KG1 (cell line): ENCODE measurements around the gene HINT2.
A peak's percentile ranks its signal among the peaks of the same experiment; 100 is the strongest.

Experiments used
- DNase-seq: peaks from one replicate; lab custom pipeline; 2025; lab: John Stamatoyannopoulos, UW

HINT2 gene

DNA sequence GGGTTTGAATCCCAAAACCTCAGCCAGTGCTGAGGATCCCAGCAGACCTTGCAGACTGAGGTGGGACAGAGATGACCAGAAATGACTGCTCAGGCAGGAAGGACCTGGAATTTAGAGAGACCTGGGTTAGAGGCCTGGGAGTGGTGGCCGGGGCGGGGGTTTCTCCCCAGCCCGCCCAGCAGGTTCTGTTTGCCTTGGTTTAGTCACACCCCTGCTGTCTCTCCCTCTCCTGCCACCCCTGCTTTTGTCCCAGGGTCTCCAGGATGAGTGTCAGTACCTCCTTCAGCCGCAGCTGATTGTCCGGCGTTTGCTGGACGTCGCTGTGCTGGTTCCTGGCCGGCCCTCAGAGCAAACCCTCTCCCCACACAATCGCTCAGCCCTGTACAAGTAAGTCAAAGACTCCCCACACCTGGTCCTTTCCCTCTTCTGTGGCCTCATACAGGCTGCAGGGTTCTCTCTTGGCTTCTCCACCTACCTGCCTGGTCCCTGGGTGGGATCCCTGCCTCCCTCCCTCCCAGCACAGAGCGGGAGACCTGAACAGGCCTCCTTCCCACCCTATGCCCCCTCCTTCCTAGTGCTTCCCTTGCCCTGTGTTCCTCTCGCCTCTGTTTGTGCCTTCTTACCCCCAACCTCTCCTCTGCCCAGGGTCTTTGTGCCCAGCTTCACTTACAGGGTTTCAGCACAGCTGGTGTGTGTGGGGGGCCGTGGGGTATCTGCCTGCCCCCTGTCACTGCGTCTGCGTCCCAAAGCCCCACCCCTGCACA lies 26.2 kb upstream of the HINT2 start:
- no peak for DNase-seq

DNA sequence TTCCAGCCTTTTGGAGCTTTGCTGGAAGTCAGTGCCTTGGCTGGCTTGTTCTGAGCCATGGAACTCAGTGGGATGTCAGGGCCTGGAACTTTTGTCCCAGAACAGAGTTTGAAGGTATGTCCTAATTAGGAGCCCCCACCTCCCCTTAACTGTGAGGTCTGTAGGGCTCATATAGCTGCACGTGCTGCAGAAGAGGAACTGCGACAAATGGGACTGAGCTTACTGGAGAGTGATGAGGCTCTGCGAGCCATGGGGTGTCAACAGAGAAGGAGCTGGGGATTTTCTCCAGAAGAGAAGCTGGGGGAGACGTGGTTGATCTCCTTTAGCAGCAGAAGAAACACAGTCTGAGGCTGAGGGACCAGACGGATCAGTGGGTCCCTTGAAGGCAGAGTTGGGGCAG lies 25.1 kb upstream of the HINT2 start:
- no peak for DNase-seq

DNA sequence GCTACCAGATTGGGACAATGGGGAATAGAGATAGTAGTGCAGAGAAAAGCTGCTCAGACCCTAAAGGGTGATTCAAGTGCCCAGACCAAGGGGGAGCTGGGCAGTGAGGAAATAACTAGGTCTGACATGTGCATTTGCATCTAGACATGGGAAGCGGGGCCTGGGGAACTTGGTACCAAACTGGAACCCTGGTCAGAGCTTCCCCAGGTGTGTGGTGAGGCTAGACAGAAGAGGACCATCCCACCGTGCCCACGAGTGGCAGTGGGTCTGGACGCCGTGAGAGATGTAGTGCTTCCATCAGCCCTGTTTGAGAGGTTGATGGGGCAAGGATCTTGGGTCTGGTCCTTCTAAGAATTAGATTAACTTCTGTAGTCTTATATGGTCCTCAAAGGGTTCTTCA lies 21.8 kb upstream of the HINT2 start:
- DNase-seq, result no peak

DNA sequence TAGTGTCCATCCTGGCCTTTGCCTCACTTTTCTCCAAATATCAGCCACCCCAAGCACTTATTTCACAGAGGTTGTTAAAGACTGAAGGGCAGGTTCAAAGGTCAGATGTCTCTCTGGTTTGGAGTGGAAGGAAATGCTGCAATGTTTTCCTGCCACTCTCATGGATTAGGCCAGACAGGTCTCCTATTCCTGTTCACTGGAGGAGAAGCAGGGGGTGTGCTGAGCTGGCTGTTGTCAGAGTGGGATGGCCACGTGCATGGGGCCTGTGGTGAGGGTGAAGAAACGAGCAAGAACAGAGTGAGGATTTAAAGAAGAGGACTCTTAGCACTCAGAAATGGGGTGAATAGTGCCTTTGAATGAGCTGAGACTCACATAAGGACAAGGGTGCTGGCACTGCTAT lies 20.9 kb upstream of the HINT2 start:
- DNase-seq, result no peak

DNA sequence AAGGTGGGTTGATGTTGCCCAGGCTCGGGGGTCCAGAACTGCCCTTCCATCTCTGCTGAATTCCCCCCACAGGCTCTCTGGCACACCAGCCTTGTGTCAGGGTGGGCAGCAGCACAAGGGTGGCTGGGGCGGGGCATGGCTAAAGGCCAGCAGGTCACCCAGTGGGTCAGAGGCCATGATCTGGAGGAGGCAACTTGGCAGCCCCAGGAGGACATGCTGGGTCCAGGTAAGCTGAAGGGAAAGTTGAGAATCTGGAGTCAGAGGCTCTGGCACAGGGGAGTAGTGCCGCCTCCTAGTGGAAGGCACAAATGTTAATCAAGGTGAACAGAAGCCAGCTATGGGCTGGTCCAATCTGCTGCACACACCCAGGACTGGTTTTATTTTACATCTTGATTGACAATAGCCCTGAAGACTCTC lies 20.4 kb upstream of the HINT2 start:
- no peak for DNase-seq

DNA sequence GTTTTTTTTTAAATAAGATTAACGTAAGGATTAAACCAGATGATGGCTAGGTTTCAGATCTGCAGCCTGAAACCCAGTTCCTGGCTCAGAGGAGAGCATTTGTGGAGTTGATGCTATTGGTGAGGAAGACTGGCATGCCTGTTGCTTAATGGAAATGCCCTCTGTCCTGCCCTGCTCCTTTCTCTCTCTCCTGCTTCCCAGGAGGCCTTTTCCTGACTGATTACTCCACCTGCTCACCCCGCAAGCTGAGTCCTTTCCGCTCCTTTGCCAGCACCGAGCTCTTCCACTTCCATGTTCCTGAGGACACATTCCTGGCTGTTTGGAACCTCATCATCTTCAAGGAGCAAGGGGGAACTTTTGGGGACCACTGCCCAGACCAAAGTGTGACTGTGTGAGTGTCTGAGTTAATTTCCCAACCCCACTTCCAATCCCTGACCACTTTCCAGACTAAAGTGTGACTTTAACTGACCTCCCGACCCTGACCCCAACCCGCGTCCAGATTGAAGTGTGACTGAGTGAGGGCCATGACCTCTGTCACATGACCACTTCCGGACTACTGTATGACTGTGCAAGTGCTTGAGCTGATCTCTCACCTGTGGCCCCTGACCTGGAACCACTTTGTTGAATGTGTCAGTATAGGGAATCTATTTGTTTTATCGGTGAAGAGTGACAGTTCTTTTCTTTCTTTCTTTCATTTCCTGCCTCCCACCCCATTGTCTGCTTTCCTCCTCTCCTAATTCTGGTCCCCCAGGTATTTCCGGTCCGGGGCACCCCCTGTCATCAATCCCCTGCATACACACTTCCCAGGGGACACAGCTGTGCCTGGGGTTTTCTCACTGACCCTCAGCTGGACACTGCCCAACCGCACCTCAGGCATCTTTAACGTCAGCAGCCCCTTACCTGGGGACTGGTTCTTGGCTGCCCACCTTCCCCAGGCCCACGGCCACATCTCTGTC lies 19.7 kb upstream of the HINT2 start:
- DNase-seq, result no peak

DNA sequence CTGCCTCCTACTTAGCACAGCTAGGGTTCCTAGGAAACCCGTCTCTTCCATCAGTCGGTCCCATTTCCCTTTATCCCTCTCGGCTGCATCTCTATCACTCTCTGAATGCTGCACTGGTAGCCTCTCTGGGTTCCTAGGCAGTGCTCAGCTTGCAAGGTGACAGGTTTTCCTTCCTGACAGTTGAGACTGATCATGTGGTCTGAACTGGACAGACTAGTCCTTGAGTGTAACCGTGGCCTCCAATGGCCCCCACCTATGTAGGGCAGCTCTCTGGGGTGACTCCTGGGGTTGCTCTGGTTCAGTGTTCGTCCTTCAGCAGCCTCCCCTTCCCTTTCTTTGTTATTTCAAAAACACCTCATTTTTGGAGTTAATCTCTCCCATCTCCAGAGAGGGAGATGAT lies 18.0 kb upstream of the HINT2 start:
- DNase-seq, result no peak

DNA sequence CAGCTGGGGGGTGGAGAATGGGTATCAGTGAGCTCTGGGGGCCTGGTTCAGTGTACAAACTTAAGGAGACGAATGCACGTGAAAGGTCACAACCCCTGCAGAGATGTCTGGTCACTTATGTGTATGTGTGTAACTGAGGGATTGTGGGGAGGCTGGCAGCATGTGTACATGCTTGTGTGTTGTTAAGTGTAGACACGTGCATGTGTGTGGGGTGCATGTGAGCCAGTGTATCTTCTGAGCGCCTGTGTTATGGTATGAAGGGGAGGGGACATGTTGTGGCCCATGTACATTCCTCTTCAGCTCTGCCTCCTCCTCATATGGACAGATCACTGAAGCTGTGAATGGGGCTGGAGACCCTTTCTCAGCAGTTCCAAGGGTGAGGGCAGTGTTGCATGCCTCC lies 16.2 kb upstream of the HINT2 start:
- DNase-seq, result no peak

DNA sequence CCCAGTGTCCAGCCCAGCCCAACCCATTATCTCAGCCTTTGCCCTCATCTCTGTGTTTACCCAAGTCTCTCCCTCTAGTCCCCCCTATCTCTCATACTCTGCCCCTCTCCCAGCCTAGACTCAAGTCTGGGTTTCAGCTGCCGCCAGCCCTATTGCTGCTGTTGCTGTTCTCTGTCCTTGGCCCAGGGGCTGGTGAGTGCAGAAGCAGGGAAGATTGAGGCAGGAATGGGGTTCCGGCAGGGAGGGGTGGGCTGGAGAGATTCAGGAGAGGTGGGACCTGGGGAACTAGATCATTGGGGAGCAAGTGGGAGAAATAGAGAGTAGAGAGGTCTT lies 14.9 kb upstream of the HINT2 start:
- no peak for DNase-seq

DNA sequence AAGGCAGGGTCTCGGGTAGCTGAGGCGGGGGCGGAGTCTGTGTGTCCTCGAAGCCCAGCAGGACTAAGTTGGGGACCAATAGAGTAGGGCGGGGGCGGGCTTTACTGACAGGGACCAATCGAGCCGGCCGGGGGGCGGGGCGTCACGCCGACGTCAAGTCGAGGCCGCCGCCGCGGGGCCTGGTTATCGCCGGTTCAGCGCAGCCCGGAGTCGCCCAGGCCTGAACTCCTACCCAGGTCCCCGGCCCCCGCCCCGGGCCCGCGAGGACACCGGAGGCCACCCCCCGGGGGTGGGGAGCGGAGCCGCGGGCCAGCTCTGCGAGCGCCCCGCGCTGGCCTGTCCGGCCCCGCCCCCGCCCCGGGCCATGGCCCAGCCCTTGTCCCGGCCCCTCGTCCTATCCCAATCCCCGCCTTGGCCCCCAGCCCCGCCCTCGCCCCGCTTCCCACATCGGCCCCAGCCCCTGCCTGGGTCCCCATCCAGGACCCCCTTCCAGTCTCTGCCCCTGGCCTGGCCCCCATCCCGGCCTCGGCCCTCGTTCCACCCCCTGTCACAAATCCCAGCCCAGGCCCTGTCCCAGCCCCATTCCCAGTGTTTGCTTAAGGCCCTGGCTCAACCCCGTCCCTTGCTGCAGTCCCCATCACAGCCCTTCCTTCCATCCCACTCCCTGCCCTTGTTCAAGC lies 14.4 kb upstream of the HINT2 start, which contains the start of gene TMEM8B:
TSS of gene TMEM8B (plus strand) at position 145 of the 680 bp plus-strand sequence. CDS start at position 365, 220 bp downstream.
- peak; percentile 71 for DNase-seq

DNA sequence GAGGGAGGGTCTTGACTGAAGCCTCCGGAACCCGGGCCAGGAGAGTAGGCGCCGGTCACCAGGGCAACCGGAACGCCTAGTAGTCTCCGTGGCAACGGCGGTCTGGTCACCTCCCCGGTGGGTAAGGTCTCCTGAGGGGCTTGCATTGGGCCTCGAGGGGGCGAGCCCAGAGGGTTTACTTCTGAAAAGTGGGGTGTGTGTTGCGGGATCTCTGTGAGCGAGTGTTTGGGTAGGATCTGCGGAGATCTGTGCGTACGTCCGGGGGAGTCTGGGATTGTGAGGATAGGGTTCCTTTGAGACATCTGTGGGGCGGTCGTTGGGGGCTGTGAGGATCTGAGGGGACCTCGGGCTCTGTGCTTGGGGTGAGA lies 13.9 kb upstream of the HINT2 start, which contains the start of gene FAM221B:
TSS of gene FAM221B (minus strand) at position 17 of the 368 bp plus-strand sequence. CDS start 2,571 bp downstream, outside the sequence.
- no peak for DNase-seq

DNA sequence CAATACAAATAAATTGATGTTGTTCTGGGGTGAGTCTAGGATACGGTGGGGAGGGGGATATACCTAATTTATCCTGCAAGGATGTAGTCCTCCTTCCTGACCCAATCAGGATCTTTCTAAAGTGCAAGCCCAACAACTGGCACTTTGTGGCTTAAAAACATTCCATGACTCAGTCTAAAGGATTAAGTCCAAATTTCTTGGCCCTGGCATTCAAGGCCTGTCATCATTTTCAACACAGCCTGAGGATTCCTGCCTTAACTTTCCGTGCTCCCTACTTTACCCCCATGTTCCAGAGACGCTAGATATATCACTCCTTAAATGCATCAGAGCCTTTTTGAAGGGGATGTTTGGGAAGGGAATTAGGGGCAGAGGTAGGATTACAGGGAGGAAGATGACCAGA lies 12.6 kb upstream of the HINT2 start:
- no peak for DNase-seq

DNA sequence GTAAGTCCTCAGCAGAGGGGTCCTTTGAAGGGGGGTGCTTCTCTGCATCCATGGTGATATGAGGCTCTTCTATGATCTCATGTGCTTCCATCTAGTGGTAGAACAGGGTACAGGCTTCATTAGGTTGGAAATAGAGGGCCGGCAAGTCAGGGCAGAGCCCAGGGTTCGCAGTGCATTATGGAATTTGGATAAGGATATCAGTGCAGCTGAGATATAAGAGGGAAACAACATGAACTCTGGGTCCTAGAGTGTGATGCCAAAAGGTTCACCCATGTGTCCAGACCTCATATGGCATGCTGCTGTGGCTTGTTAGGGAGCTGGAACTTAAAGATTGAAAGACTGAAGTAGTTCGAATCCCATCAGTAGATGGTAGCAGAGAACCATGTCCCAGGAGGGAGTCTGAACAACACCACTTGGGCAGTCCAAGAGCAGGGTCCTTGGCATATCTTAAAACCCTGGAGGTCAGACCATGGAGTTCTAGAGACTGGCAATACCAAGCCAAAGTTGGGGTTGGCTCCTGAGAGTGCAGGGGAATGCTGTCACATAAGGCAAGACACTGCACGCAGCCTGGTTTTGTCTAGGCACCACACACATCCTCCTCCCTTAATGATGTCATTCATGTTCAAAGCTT lies 11.3 kb upstream of the HINT2 start:
- DNase-seq, result no peak

DNA sequence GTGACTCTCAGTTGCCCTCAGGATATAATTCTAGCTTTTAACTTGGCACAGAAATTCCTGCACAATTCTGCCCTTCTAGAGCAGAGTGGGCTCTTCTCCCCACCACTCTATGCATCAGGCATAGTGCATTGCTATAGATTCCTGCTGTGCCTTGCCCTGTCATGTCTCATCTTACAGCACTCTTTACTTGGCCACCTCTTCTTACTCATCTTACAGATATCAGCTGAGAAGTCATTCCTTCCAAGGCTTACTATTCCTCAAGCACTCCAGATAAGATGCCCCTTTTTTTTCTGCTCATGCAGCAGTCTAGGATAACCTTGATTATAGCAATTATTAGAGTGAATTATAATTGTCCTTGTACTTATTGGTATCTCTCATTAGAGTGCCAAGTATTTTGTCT lies 8.1 kb upstream of the HINT2 start:
- no peak for DNase-seq

DNA sequence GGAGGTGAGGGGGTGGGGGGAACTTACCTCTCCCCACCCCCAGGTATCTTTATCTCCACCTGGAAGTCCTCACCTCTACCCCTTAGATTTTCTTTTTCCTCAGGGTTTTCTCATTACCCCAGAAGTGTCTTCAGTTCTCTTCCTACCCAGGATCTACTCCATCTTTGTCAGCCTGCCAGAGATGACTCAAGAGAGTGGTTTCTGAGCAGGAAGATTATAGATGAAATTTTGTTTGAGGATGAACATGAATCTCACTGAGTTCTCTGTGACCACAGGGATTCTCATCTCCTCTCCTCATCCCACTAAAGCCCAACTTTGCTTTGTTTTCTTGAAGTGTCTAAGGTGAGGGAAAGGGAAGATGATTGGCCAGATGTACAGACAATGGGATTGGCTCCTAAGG lies 5.2 kb upstream of the HINT2 start:
- no peak for DNase-seq

DNA sequence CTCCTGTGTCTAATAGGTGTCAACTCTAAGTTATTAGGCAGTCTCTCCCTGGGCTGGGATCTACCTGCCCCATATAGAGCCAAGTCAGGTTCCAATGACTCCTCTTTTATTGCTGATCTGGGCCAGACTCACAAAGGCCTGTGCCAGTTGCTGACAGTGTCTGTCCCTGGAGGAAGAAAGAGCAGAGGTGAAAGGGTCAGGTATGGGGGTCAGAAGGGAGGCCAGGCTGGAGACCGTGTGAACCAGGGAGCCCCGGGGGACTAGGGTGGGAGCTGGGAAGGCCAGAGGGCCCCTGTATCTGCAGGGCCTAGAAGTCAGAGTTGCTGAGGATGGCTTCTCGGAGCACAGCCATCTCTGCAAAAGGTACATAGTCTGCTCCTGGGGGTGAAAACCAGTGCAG lies 3.5 kb upstream of the HINT2 start:
- no peak for DNase-seq

DNA sequence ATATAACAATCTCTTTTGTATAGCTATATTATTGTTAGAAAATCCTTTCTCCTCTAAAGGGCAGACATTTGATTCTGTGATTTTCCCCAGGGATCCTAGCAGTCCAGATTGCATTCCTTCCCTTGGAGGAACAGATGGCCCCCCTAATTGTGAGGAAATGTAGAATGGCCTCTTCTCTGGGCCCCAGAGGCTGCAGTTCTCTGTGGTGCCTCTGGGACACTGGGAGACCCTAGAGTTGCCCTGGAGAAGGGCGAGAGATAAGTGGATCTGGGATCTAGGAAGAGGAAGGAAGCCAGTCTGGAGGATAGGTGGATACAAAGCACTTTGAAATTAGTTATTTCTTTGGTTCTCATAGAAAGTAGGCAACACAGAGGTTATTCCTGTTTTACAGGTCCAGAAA lies 1.9 kb upstream of the HINT2 start:
- DNase-seq, result no peak

DNA sequence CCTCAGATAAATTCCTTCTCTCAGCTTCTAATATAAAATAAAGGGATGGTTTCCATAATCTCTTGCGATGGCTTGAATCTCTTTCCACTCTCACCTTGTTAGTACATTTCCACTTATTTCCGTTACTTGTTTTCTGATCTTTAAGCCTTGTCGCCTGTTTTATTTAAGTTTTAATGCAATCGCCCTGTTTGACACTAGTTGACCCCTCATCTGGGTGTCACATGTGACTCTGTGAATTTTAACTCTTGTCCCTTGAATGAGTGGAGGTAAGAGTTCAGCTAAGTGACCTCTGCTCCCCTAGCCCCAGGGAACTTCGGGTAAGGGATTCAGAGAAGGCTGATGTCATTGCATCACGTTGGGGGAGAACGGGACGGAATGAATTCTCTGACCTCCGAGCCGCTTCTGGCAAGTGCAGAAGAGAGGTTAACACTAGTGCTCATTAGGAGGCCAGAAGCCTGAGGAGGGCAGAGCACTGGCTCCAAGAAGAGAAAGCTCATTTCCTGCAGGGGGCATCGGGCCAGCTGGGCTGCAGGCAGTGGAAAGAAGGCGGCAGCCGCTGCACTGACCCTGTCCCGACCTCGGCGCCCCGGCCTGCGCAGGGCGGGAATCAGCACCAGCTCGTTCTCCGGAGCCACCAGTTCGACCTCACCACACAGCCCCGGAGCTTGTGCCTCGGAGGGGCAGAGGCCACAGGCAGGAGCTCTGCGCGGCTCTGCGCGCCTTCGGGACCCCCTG lies 569 bp downstream of the HINT2 start:
- DNase-seq, result peak; percentile 35

DNA sequence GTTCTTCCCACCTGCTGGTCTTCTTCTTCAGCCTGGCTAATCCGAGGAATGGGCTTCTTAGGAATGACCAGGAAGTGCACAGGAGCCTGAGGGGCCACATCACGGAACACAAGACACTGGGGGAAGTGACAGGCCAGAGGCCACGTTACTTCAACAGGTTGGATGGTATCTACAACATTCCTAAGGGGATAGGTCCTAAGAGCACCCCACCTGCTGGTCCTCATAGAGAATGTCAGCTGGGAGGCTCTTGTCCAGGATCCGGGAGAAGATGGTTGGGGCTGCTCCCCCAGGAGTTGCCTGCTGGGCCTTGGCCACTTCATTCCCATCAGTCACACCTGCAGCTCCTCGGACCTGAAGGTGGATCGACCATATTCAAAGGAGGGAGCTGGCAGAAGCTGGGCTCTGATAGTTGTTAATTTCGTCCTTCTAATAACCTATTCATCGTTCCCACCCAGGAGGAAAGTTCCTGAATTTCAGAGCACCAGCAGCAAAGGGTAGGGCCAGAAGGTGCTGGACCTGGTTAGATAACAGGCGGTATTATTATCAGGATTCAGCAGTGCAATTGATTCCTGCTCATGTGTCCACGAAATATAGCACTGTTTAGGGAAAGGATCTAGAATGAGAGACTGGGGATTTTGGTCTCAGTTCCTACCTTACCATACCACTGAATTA lies 1.3 kb downstream of the HINT2 start:
- no peak for DNase-seq

DNA sequence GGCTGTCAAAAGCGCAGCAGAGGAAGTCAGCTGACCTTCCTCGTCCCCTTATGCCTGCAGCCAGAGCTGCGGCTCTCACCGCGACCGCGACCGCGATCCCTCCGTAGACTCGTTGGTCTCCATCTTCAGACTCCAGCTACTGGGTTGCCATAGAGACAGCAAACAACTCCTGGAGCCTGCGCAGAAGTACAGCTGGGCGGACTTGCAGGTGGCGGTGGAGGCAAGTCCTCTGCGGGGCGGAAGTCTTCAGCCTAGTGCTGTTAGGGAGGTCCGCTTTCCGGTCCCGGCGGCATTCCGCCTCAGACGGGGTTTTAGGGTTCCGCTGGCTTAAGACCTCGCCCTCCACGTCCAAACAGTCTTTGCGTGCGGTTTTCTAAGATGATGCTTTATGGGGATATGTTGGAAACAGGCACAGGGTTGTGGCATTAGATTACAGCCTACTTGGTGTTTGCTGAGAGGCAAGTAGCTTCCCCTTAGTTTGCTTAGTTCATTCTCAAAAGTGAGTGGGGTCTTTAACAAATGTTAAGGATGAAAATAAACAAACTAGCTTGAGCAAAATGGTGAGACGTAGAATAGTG lies 2.7 kb downstream of the HINT2 start, which contains the start of gene SPAG8:
TSS of gene SPAG8 (minus strand) at position 238 of the 578 bp plus-strand sequence. CDS start at position 123, 115 bp downstream.
- DNase-seq, result peak; percentile 92
